ENCODE data around the gene CLTC.

The CLTC gene

DNA sequence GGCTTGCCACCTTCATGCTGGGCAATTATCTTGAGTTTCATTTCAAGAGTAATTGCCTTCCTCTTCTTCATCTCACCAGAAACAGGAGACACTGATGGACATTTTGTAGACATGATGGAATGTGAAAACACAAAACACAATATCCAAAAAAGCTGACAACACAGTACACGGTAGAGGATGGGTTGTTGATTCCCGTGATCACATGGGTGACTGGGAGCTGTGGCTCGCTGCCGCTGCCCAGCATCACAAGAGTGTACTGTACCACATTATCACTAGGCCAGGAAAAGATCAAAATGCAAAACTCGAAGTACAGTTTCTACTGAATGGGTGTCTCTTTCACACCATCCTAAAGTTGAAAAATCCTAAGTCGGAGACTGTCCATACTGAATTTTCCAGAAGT lies 80.1 kb downstream of the CLTC start:
- no peaks in the 10 kb centered on the region for H3K9me3 ChIP-seq (ENCODE audit: control insufficient read depth, insufficient read depth, low read depth, low read length)
- H3K4me1 ChIP-seq (ENCODE audit: control insufficient read depth, insufficient read depth, low read length), result 0 out of 2 replicates have a peak, but pooled peaks cover 4% of the 10 kb centered on the region
- H3K36me3 ChIP-seq (ENCODE audit: control insufficient read depth, insufficient read depth, low read length), result peaks cover 69% of the 10 kb centered on the region
- no peak overlapping the region for H3K27ac ChIP-seq (ENCODE audit: low read depth, low read length)
- H3K4me3 ChIP-seq (ENCODE audit: low read depth, low read length), result no peak overlapping the region
- no peak overlapping the region for H3K9ac ChIP-seq (ENCODE audit: low read length)
- no peaks in the 10 kb centered on the region for H3K27me3 ChIP-seq (ENCODE audit: control insufficient read depth, insufficient read depth, low read length)

DNA sequence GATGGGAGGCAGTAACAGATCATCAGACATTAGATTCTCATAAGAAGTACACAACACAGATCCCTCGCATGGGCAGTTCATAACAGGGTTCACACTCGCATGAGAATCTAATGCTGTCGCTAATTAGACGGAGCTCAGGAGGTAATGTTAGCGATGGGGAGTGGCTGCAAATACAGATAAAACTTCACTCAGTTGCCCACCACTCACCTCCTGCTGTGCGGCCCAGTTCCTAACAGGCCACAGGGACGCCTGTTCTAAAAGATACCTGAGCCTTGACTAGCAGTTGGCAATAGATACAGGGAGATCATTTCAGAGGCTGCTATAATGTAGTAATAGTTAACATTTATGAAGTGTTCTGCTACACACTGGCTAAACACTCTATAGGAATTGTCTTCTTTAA lies 82.6 kb downstream of the CLTC start:
- Histone ChIP-seq H3K4me1 (ENCODE audit: control insufficient read depth, insufficient read depth, low read length) (peaks cover 8% of the 10 kb centered on the region; the same call in 1 of the 2 replicates), H3K9ac (ENCODE audit: low read length) (no peak overlapping the region), H3K27ac (ENCODE audit: low read depth, low read length) (no peak overlapping the region), H3K27me3 (ENCODE audit: control insufficient read depth, insufficient read depth, low read length) (no peaks in the 10 kb centered on the region), H3K9me3 (ENCODE audit: control insufficient read depth, insufficient read depth, low read depth, low read length) (no peaks in the 10 kb centered on the region), H3K36me3 (ENCODE audit: control insufficient read depth, insufficient read depth, low read length) (peaks cover 43% of the 10 kb centered on the region), H3K4me3 (ENCODE audit: low read depth, low read length) (no peak overlapping the region)

DNA sequence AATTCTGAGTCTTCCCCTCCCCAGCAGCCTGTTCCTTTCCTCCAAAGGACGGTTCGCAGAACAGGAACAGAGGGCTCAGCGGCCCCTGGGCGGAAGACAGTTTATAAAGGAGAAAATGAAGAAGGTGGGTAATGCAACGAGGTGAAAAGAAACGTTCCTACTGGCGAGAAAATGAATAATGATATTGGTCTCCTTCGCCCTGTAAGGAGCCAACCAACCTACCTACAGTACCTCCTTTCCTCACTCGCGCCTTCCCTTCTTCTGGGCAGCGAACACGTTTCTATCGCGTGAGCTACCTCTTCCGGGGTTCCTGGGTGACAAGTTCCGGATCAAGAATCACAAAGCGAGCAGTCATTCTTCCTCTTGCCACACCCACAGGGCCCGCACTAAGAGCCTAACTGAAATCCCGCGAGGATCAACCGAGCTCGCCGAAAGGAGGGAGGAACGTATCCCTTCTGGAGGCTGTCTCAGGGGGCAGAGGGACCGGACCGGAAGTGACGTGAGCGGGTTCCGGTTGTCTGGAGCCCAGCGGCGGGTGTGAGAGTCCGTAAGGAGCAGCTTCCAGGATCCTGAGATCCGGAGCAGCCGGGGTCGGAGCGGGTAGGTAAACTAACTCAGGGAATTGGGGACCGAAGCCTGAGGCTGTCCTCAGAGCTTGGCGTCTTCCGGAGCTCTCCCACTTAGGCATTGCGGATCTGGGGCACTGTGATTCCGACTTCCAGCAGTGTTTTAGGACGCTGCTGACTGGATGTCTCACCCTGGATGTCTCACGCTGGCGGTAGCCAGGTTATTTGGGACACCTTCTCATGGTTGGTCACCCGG lies 87.7 kb downstream of the CLTC start, which contains the start of the genes PTRH2 and VMP1:
TSS of gene PTRH2 (minus strand) at position 282 of the 822 bp plus-strand sequence. CDS start 9,452 bp downstream, outside the sequence.
TSS of gene VMP1 (plus strand) at position 506 of the 822 bp plus-strand sequence. CDS start 23,793 bp downstream, outside the sequence.
- Histone ChIP-seq H3K27ac (ENCODE audit: low read depth, low read length) (peak within 1 kb of the TSS; percentile 88), H3K9ac (ENCODE audit: low read length) (peak within 1 kb of the TSS; percentile 95), H3K4me3 (ENCODE audit: low read depth, low read length) (peak within 1 kb of the TSS; percentile 91), H3K9me3 (ENCODE audit: control insufficient read depth, insufficient read depth, low read depth, low read length) (no peaks in the 10 kb centered on the region), H3K36me3 (ENCODE audit: control insufficient read depth, insufficient read depth, low read length) (peaks cover 9% of the 10 kb centered on the region), H3K27me3 (ENCODE audit: control insufficient read depth, insufficient read depth, low read length) (no peaks in the 10 kb centered on the region), H3K4me1 (ENCODE audit: control insufficient read depth, insufficient read depth, low read length) (peaks cover 10% of the 10 kb centered on the region; the same call in 1 of the 2 replicates)

DNA sequence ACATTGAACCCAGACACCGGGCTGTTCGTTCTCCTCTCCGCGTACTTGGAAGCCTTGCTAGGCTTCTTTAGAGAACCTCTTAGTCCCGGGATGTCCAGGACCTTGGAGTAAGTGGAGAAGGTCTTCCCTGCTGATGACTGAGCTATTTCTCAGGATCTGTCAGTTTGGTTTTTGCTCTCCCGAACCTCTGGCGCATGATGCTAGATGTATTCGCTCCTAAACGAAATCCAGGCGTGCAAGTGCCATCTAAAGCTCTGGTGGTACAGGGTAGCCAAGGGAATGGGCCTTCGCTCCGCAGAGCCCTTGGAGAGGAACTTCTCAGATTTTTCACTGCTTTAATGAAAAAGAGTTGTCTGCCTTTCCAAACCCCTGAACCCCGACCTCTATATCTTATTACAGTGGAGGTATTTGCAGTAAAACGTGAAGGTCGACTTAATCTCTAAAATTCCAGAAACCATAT lies 88.3 kb downstream of the CLTC start:
- Histone ChIP-seq H3K9me3 (ENCODE audit: control insufficient read depth, insufficient read depth, low read depth, low read length) (no peaks in the 10 kb centered on the region), H3K27me3 (ENCODE audit: control insufficient read depth, insufficient read depth, low read length) (no peaks in the 10 kb centered on the region), H3K27ac (ENCODE audit: low read depth, low read length) (peak overlapping the region; percentile 15; the same call in 1 of the 2 replicates), H3K4me3 (ENCODE audit: low read depth, low read length) (peak overlapping the region; percentile 91), H3K4me1 (ENCODE audit: control insufficient read depth, insufficient read depth, low read length) (peaks cover 10% of the 10 kb centered on the region; the same call in 1 of the 2 replicates), H3K9ac (ENCODE audit: low read length) (peak overlapping the region; percentile 95), H3K36me3 (ENCODE audit: control insufficient read depth, insufficient read depth, low read length) (peaks cover 3% of the 10 kb centered on the region; the same call in 1 of the 2 replicates)

DNA sequence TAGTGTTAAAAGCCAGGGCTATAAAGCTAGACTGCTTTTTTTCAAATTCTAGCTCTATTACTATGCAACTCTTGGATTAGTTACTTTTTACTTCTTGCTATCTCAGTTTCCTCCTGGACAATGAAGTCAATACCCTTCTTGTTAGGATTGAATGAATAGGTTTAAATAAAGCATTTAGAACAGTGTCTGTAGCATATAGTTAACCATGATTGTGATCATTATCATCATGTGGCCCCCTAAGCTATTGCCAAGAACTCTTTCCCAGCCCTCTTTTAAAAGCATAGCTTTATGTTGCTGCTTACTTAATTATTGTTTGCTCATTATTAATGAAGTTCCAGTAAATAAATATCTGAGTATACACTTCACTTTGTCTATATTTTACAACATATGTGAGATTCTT lies 92.2 kb downstream of the CLTC start:
- Histone ChIP-seq H3K9ac (ENCODE audit: low read length) (no peak overlapping the region), H3K9me3 (ENCODE audit: control insufficient read depth, insufficient read depth, low read depth, low read length) (no peaks in the 10 kb centered on the region), H3K4me3 (ENCODE audit: low read depth, low read length) (no peak overlapping the region), H3K27ac (ENCODE audit: low read depth, low read length) (no peak overlapping the region), H3K4me1 (ENCODE audit: control insufficient read depth, insufficient read depth, low read length) (peaks cover 6% of the 10 kb centered on the region; the same call in 1 of the 2 replicates), H3K36me3 (ENCODE audit: control insufficient read depth, insufficient read depth, low read length) (no peaks in the 10 kb centered on the region), H3K27me3 (ENCODE audit: control insufficient read depth, insufficient read depth, low read length) (no peaks in the 10 kb centered on the region)

DNA sequence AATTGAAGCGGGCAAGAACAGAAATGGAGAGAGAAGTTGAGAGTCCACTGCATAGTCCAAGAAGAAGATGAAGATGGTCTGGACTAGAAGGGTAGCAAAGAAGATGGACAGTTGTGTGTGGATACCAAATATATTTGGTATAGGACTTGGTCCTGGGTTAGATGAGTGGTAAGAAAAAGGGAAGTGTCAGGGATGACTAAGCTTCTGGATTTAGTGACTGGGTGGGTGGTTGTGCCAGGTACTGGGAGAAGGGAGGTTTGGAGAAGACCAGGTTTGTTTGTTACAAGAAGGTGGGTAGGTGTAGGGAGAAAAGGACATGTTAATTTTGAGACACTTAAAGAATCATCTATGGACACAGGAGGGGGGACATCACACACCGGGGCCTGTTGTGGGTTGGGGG lies 93.2 kb downstream of the CLTC start:
- H3K36me3 ChIP-seq (ENCODE audit: control insufficient read depth, insufficient read depth, low read length), result no peaks in the 10 kb centered on the region
- no peak overlapping the region for H3K27ac ChIP-seq (ENCODE audit: low read depth, low read length)
- H3K4me1 ChIP-seq (ENCODE audit: control insufficient read depth, insufficient read depth, low read length), result peaks cover 6% of the 10 kb centered on the region; the same call in 1 of the 2 replicates
- H3K4me3 ChIP-seq (ENCODE audit: low read depth, low read length), result no peak overlapping the region
- H3K27me3 ChIP-seq (ENCODE audit: control insufficient read depth, insufficient read depth, low read length), result no peaks in the 10 kb centered on the region
- no peaks in the 10 kb centered on the region for H3K9me3 ChIP-seq (ENCODE audit: control insufficient read depth, insufficient read depth, low read depth, low read length)
- H3K9ac ChIP-seq (ENCODE audit: low read length), result no peak overlapping the region

DNA sequence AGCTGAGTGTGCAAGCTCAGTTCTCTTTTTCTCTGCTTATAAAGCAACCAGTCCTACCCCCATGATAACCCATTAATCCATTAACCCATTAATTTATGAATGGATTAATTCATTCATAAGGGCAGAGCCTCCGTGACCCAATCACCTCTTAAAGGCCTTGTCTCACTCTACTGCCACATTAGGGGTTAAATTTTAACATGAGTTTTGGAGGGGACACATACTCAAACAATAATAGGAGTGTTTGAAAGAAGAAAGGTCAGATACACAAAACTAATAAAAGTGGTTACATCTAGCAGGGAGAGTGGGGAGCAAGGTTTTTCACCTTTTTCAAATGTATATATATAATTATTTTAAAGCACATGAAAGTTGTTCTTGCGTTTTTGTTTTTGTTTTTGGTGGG lies 94.6 kb downstream of the CLTC start:
- Histone ChIP-seq H3K4me3 (ENCODE audit: low read depth, low read length) (no peak overlapping the region), H3K27ac (ENCODE audit: low read depth, low read length) (no peak overlapping the region), H3K36me3 (ENCODE audit: control insufficient read depth, insufficient read depth, low read length) (no peaks in the 10 kb centered on the region), H3K9ac (ENCODE audit: low read length) (no peak overlapping the region), H3K27me3 (ENCODE audit: control insufficient read depth, insufficient read depth, low read length) (no peaks in the 10 kb centered on the region), H3K9me3 (ENCODE audit: control insufficient read depth, insufficient read depth, low read depth, low read length) (no peaks in the 10 kb centered on the region), H3K4me1 (ENCODE audit: control insufficient read depth, insufficient read depth, low read length) (peaks cover under 1% of the 10 kb centered on the region; the same call in 1 of the 2 replicates)

DNA sequence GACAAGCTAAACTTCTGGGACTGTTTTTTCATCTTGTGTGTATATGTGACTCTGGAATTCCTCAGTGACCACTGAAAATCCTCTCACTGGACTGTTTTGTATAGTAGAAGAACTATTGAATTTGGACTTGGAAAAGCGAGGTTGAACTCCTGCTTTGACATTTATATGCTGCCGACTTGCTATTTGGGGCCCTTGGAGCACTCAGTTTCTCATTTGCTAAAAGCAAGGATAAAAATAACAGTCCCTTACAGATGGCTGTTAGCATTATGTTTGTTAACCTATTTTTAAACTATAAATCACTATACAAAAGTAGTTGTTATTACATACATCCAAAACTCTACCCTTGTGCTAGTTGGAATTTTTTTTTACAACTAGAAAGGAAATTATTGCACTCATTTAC lies 96.7 kb downstream of the CLTC start:
- Histone ChIP-seq H3K36me3 (ENCODE audit: control insufficient read depth, insufficient read depth, low read length) (no peaks in the 10 kb centered on the region), H3K9me3 (ENCODE audit: control insufficient read depth, insufficient read depth, low read depth, low read length) (no peaks in the 10 kb centered on the region), H3K9ac (ENCODE audit: low read length) (no peak overlapping the region), H3K27ac (ENCODE audit: low read depth, low read length) (no peak overlapping the region), H3K27me3 (ENCODE audit: control insufficient read depth, insufficient read depth, low read length) (no peaks in the 10 kb centered on the region), H3K4me3 (ENCODE audit: low read depth, low read length) (no peak overlapping the region), H3K4me1 (ENCODE audit: control insufficient read depth, insufficient read depth, low read length) (no peaks in the 10 kb centered on the region)

DNA sequence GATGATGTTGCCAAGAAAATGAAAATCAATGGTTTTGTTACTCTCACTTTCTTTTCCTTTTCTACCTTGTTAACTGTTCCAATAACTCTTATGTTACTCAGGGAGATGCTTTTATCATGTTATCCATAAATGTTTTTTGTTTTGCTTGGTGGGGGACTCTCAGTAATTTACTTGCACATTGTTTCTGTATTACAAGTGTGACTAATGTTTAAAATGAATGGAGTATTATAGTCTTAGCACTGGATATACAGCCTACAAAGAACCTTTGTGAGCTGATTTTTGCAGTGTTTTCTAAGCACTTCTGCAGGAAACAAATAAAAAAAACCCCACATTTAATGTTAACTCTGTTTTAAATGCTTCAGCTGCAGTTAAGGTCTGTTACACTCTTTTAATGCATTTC lies 99.8 kb downstream of the CLTC start:
- Histone ChIP-seq H3K27ac (ENCODE audit: low read depth, low read length) (no peak overlapping the region), H3K27me3 (ENCODE audit: control insufficient read depth, insufficient read depth, low read length) (no peaks in the 10 kb centered on the region), H3K36me3 (ENCODE audit: control insufficient read depth, insufficient read depth, low read length) (no peaks in the 10 kb centered on the region), H3K4me1 (ENCODE audit: control insufficient read depth, insufficient read depth, low read length) (peaks cover 12% of the 10 kb centered on the region; the same call in 1 of the 2 replicates), H3K9me3 (ENCODE audit: control insufficient read depth, insufficient read depth, low read depth, low read length) (no peaks in the 10 kb centered on the region), H3K4me3 (ENCODE audit: low read depth, low read length) (no peak overlapping the region), H3K9ac (ENCODE audit: low read length) (no peak overlapping the region)

DNA sequence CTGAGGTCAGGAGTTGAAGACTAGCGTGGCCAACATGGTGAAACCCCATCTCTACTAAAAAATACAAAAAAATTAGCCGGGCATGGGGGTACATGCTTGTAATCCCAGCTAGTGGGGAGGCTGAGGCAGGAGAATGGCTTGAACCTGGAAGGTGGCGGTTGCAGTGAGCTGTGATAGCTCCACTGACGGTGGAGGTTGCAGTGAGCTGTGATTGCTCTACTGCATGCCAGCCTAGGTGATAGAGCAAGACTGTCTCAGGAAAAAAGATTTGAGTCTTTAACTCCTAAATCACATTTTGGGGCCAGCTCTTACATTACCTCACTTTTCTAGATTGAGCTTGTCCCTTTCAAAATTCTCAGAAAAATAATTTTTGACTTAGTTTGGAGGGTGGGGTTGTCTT lies 102.9 kb downstream of the CLTC start:
- H3K9me3 ChIP-seq (ENCODE audit: control insufficient read depth, insufficient read depth, low read depth, low read length), result no peaks in the 10 kb centered on the region
- peaks cover 12% of the 10 kb centered on the region; the same call in 1 of the 2 replicates for H3K4me1 ChIP-seq (ENCODE audit: control insufficient read depth, insufficient read depth, low read length)
- H3K4me3 ChIP-seq (ENCODE audit: low read depth, low read length), result no peak overlapping the region
- no peaks in the 10 kb centered on the region for H3K36me3 ChIP-seq (ENCODE audit: control insufficient read depth, insufficient read depth, low read length)
- no peak overlapping the region for H3K27ac ChIP-seq (ENCODE audit: low read depth, low read length)
- H3K9ac ChIP-seq (ENCODE audit: low read length), result no peak overlapping the region
- no peaks in the 10 kb centered on the region for H3K27me3 ChIP-seq (ENCODE audit: control insufficient read depth, insufficient read depth, low read length)

DNA sequence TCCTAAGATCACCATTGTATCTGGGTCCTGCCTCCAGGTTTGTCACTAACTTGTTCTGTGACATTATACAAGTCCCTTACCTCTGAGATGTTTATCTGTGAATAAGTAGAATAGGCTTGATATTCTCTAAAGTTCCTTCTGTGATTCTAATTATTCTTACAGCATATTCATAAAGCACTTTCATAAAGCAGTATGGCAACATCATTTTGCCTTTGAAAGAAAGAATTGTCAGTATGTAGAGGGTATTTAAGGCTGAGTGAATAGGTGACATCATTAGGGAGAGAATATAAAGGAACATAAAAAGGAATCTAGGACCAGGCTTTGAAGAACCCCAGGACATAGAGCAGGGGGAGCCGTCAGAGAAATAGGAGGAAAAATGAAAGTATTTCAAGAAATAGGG lies 103.3 kb downstream of the CLTC start:
- Histone ChIP-seq H3K4me1 (ENCODE audit: control insufficient read depth, insufficient read depth, low read length) (peaks cover 12% of the 10 kb centered on the region; the same call in 1 of the 2 replicates), H3K36me3 (ENCODE audit: control insufficient read depth, insufficient read depth, low read length) (no peaks in the 10 kb centered on the region), H3K9me3 (ENCODE audit: control insufficient read depth, insufficient read depth, low read depth, low read length) (no peaks in the 10 kb centered on the region), H3K9ac (ENCODE audit: low read length) (no peak overlapping the region), H3K27ac (ENCODE audit: low read depth, low read length) (no peak overlapping the region), H3K27me3 (ENCODE audit: control insufficient read depth, insufficient read depth, low read length) (no peaks in the 10 kb centered on the region), H3K4me3 (ENCODE audit: low read depth, low read length) (no peak overlapping the region)

Measured in HUES6 (cell line).